Inferior parietal cortex (tissue), 1 donor: ENCODE measurements around the gene MBD6.
"Not testable (repeated sequence)": the region's sequence is repeated elsewhere in the genome, so short reads cannot be mapped to it uniquely, and the experiment has no call there.

Experiments used
- DNase-seq: peaks from one replicate; pipeline ENCODE4 v3.0.0-alpha.2; 2016; ENCODE audit errors: extremely low spot score

The MBD6 gene

GRCh38 chr12:57488402-57489156 lies 34.0 kb upstream of the MBD6 start:
- no peak for DNase-seq

GRCh38 chr12:57489157-57489641 lies 33.4 kb upstream of the MBD6 start:
- no peak for DNase-seq

- DNase-seq, result no peak
These were observed 32.5 kb upstream of the MBD6 start for GRCh38 chr12:57490126-57490525.

- no peak for DNase-seq
These were observed 31.0 kb upstream of the MBD6 start for GRCh38 chr12:57491393-57492280.

GRCh38 chr12:57495051-57495701 lies 27.4 kb upstream of the MBD6 start:
- DNase-seq, result not testable (repeated sequence)

GRCh38 chr12:57496822-57497221 lies 25.8 kb upstream of the MBD6 start:
- DNase-seq, result no peak

- no peak for DNase-seq
These were observed 25.1 kb upstream of the MBD6 start for GRCh38 chr12:57497223-57498131.

- no peak for DNase-seq
These were observed 24.5 kb upstream of the MBD6 start for GRCh38 chr12:57498132-57498502.

- DNase-seq, result no peak
These were observed 24.1 kb upstream of the MBD6 start for GRCh38 chr12:57498571-57498970.

- DNase-seq, result no peak
These were observed 22.4 kb upstream of the MBD6 start for GRCh38 chr12:57500213-57500612.

- not testable (repeated sequence) for DNase-seq
These were observed 20.2 kb upstream of the MBD6 start for GRCh38 chr12:57502311-57502969.

GRCh38 chr12:57506541-57506940 lies 16.1 kb upstream of the MBD6 start:
- not testable (repeated sequence) for DNase-seq

- not testable (repeated sequence) for DNase-seq
These were observed 14.8 kb upstream of the MBD6 start for GRCh38 chr12:57507796-57508195.

- DNase-seq, result no peak
These were observed 11.5 kb upstream of the MBD6 start for GRCh38 chr12:57511161-57511560.

GRCh38 chr12:57511588-57512325 lies 10.9 kb upstream of the MBD6 start:
- no peak for DNase-seq

- DNase-seq, result no peak
These were observed 10.0 kb upstream of the MBD6 start for GRCh38 chr12:57512665-57513064.

GRCh38 chr12:57513266-57513665 lies 9.4 kb upstream of the MBD6 start:
- DNase-seq, result no peak

- not testable (repeated sequence) for DNase-seq
These were observed 8.9 kb upstream of the MBD6 start for GRCh38 chr12:57513677-57514076.

GRCh38 chr12:57514246-57514645 lies 8.4 kb upstream of the MBD6 start:
- not testable (repeated sequence) for DNase-seq
